Uterus (tissue), 2 donors: ENCODE data around the gene CYB5R3.

Experiments
- POLR2A ChIP-seq, 2 donors: fragments of 450-650 bp; IDR thresholded peaks; one replicate each; pipeline ENCODE4 v1.6.1; 2016; ENCODE audit warnings: antibody characterized with exemption in 2 of 2, mild to moderate bottlenecking in 1 of 2, moderate library complexity in 1 of 2
- TF ChIP-seq, protein P1 (sequence below), 4 experiments: fragments of 200-600 bp in 2 of 4; fragments of 450-650 bp in 2 of 4; sonication (generic) in 2 of 4; IDR thresholded peaks; one replicate each; pipeline ENCODE4 v1.5.1; 2016 to 2019; ENCODE audit warnings: antibody characterized with exemption in 4 of 4, mild to moderate bottlenecking in 2 of 4, moderate library complexity in 1 of 4

DNA sequence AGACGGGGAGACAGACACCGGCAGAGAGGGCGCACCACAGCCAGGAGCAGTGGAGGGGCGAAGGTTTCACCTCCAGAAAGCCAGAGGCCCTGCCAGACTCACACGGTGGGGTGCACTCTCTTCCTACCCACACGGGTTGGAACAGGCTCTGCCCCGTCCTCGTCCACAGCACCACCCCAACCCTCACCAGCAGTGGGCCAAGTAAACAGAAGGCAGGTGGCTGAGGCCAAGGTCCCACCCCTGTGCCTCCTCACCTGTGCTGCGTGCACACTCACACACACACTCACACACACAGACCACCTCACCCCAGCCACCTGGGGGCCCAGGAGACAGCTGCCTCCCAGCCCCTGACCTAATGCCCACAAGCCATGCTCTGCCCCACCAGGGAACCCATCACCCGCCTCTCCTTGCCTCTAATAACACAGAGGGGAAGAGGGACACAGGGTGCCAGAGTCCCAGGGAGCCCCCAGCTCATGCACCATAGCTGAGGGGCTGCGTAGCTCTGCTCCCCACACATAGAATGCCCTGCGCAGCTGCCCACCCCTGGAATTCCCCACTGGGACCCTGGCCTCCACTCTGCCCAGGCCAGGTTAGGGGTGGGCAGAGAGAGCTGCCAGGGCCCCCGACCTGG is 3.1 kb downstream of the CYB5R3 start:
- no peak for TF ChIP-seq POLR2A (IDR thresholded peaks at IDR 0.05)
- TF ChIP-seq, protein P1, sequence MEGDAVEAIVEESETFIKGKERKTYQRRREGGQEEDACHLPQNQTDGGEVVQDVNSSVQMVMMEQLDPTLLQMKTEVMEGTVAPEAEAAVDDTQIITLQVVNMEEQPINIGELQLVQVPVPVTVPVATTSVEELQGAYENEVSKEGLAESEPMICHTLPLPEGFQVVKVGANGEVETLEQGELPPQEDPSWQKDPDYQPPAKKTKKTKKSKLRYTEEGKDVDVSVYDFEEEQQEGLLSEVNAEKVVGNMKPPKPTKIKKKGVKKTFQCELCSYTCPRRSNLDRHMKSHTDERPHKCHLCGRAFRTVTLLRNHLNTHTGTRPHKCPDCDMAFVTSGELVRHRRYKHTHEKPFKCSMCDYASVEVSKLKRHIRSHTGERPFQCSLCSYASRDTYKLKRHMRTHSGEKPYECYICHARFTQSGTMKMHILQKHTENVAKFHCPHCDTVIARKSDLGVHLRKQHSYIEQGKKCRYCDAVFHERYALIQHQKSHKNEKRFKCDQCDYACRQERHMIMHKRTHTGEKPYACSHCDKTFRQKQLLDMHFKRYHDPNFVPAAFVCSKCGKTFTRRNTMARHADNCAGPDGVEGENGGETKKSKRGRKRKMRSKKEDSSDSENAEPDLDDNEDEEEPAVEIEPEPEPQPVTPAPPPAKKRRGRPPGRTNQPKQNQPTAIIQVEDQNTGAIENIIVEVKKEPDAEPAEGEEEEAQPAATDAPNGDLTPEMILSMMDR (IDR thresholded peaks at IDR 0.05), result no peak
